GM12864 (cell line): ENCODE data around the gene ZDHHC21.

Experiments
- DNase-seq: peaks from one replicate; pipeline ENCODE4 v3.0.0-alpha.2; 2011; ENCODE audit warnings: low read depth
- H3K4me3 ChIP-seq: 2 replicates; pipeline ENCODE4 v1.5.1; 2011; ENCODE audit warnings: mild to moderate bottlenecking, low read depth, low read length, control low read depth
- CTCF ChIP-seq: IDR thresholded peaks from 2 replicates; pipeline ENCODE4 v1.5.1; 2011; ENCODE audit warnings: low read depth, mild to moderate bottlenecking, moderate library complexity, low read length, control low read depth, inconsistent platforms; ENCODE audit errors: missing control alignments

The ZDHHC21 gene

DNA sequence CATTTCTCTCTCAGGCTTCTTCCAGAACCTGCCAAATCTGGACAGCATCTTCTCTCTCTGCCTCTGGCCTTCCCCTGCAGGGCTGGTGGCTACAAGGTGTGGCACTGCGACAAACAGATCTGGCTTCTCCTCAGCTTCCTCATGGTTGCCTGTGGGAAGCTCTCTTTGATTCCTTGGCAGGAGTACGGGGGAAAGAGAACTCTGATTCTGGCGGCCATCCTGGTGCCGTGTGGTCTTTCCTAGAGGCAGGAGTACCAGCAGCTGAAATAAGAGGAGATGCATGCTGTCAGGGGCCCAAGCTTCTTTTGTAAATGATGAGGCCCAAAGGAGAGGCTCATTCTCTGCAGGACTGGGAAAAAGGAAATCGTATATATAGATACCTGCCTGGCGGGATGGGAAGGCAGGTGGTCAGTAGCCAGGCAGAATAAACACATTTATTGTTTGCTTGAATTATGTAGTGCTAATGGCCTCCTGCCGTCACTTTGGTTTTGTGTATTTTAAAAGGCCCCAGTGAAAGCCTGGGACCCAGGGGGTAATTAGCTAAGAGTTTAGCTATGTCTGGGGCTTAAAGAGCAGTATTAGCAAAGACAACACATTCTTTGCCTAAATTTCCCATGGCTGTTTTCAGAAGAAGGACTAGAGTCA is 29.3 kb upstream of the ZDHHC21 start, which contains the start of gene CER1:
TSS of gene CER1 (minus strand) at position 343 of the 645 bp plus-strand sequence. CDS start at position 282, 61 bp downstream.
- no peak for DNase-seq
- no peak within 1 kb of the TSS for H3K4me3 ChIP-seq
- TF ChIP-seq CTCF: no peak

DNA sequence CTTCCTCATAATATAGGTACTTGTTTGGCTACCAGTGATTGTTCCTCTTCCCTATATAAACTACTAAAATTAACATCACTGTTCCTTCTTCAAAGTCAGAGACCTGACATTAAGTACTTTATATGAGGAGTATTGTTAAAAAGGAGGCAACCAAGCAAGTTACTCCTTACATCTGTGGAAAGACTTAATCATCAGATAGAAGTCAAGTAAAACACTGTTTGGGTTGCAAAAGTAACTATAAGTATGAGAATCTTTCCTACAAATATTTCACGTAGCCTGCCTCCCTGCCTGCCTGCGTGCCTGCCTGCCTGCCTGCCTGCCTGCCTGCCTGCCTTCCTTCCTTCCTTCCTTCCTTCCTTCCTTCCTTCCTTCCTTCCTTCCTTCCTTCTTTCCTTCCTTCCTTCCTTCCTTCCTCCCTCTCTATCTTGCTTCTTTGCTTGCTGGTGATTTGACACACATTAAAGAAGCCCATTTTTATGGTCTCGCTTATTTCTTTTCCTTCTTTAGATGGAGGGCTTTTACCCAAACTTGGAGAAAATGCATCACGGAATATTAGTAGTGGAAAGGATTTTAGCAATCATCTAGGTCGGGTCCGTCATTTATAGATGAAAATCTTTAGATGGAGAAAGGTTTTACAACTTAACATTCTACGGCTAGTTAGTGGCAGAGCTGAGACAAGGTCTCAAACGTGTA is 26.1 kb upstream of the ZDHHC21 start:
- no peak overlapping the region for H3K4me3 ChIP-seq
- no peak for DNase-seq

DNA sequence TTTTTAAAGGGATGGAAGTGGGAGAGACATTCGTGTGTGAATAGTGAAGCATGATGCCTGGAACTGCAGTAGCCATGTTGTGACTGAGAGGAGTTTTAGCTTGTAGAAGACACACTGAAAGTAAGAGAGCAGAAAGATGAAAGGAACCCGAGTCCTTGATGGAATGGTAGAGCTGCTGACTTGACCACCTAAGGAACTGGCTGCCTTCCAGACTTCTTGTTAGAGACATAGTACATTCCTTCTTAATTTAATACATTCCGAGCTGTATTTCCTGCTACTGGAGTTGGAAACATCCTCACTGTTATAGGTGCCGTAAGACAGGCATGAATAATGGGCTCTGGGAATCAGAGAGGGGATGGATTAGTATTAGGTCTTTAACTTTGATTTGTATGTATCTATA is 21.9 kb upstream of the ZDHHC21 start:
- TF ChIP-seq CTCF: no peak
- DNase-seq: no peak
- H3K4me3 ChIP-seq: no peak overlapping the region

More for the DNA sequence above, 26.1 kb upstream of the ZDHHC21 start:
- TF ChIP-seq CTCF: no peak

GRCh38 chr9:14713187-14713767 is 20.0 kb upstream of the ZDHHC21 start:
- DNase-seq: no peak
- no peak overlapping the region for H3K4me3 ChIP-seq
- TF ChIP-seq CTCF: no peak

DNA sequence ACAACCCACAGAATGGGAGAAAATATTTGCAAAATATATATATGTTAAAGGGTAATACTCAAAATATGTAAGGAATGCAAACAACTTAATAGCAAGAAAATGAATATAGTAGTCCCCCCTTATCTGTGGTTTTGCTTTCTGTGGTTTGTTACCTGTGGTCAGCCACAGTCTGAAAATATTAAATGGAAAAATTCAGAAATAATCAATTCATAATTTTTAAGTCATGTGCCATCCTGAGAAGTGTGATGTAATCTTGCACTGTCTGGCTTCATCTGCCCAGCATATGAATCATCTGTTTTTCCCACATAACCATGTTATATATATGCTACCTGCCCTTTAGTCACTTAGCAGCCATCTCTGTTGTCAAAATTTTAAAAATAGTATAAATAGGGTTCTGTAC is 17.6 kb upstream of the ZDHHC21 start:
- no peak for DNase-seq
- H3K4me3 ChIP-seq: no peak overlapping the region
- TF ChIP-seq CTCF: no peak

DNA sequence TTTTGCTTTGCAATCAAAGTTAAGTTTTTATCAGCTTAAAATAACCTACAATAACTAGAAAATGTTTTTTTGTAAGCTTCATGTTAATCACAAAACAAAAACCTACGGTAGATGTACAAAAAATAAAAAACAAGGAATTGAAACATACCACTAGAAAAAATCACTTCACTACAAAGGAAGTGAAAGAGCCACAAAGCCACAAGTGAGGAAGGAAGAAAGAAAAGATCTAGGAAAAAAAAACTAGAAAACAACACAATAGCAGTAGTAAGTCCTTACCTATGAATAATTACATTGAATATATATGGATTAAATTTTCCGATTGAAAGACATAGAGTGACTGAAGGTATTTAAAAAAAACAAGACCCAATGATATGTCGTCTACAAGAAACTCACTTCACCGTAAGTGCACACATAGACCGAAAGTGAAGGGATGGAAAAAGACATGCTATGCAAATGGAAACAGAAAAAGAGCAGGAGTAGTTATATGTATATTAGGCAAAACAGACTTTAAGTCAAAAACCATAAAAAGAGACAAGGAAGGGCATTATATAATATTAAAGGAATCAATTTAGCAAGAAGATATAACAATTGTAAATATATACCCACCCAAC is 13.4 kb upstream of the ZDHHC21 start:
- TF ChIP-seq CTCF: no peak

More for the DNA sequence above, 13.4 kb upstream of the ZDHHC21 start:
- DNase-seq: no peak
- H3K4me3 ChIP-seq: no peak overlapping the region
